Measurements from ENCODE around the gene MAPKAP1.

Gene MAPKAP1

GRCh38 chr9:125525921-125526631 lies 180.9 kb downstream of the MAPKAP1 start:
- Histone ChIP-seq H3K27me3 (ENCODE audit: control insufficient read depth, low read length) (no peaks in the 10 kb centered on the region), H3F3A (ENCODE audit: control insufficient read depth, insufficient read depth) (peaks cover 8% of the 10 kb centered on the region), H3K79me2 (ENCODE audit: control insufficient read depth, low read length) (no peaks in the 10 kb centered on the region), H3K36me3 (ENCODE audit: control insufficient read depth, low read length) (no peaks in the 10 kb centered on the region), H4K20me1 (ENCODE audit: control insufficient read depth, insufficient read depth, low read depth, low read length) (no peaks in the 10 kb centered on the region), H3K9me2 (replicated peaks; ENCODE audit: control insufficient read depth, low read length) (no peaks in the 10 kb centered on the region), H3K27ac (ENCODE audit: low read depth, low read length) (no peak overlapping the region), H3K4me2 (ENCODE audit: low read length) (no peak overlapping the region), H3K9me3 (ENCODE audit: control insufficient read depth, insufficient read depth, low read length) (no peaks in the 10 kb centered on the region), H3K4me3 (ENCODE audit: low read length) (no peak overlapping the region), H3K4me1 (ENCODE audit: control insufficient read depth, low read length) (peaks cover 51% of the 10 kb centered on the region)
- no peak for TF ChIP-seq CTCF (IDR thresholded peaks at IDR 0.05; ENCODE audit: low read depth, low read length, poor library complexity, severe bottlenecking)
- no peak for TF ChIP-seq EZH2phosphoT487 (IDR thresholded peaks at IDR 0.05; ENCODE audit: borderline replicate concordance, low read length)

- Histone ChIP-seq H3F3A (ENCODE audit: control insufficient read depth, insufficient read depth) (peaks cover under 1% of the 10 kb centered on the region; the same call in 1 of the 2 replicates), H3K36me3 (ENCODE audit: control insufficient read depth, low read length) (no peaks in the 10 kb centered on the region), H3K4me2 (ENCODE audit: low read length) (no peak overlapping the region), H3K27ac (ENCODE audit: low read depth, low read length) (no peak overlapping the region), H3K27me3 (ENCODE audit: control insufficient read depth, low read length) (no peaks in the 10 kb centered on the region), H3K4me1 (ENCODE audit: control insufficient read depth, low read length) (peaks cover 38% of the 10 kb centered on the region), H3K4me3 (ENCODE audit: low read length) (no peak overlapping the region), H3K79me2 (ENCODE audit: control insufficient read depth, low read length) (no peaks in the 10 kb centered on the region), H3K9me2 (replicated peaks; ENCODE audit: control insufficient read depth, low read length) (no peaks in the 10 kb centered on the region), H4K20me1 (ENCODE audit: control insufficient read depth, insufficient read depth, low read depth, low read length) (no peaks in the 10 kb centered on the region), H3K9me3 (ENCODE audit: control insufficient read depth, insufficient read depth, low read length) (no peaks in the 10 kb centered on the region)
- TF ChIP-seq EZH2phosphoT487 (IDR thresholded peaks at IDR 0.05; ENCODE audit: borderline replicate concordance, low read length) (no peak), CTCF (IDR thresholded peaks at IDR 0.05; ENCODE audit: low read depth, low read length, poor library complexity, severe bottlenecking) (no peak)
These were observed 182.2 kb downstream of the MAPKAP1 start for GRCh38 chr9:125524583-125525355.

- Histone ChIP-seq H3K27ac (ENCODE audit: low read depth, low read length) (no peak overlapping the region), H3K27me3 (ENCODE audit: control insufficient read depth, low read length) (no peaks in the 10 kb centered on the region), H3K9me3 (ENCODE audit: control insufficient read depth, insufficient read depth, low read length) (no peaks in the 10 kb centered on the region), H3F3A (ENCODE audit: control insufficient read depth, insufficient read depth) (no peaks in the 10 kb centered on the region), H3K4me2 (ENCODE audit: low read length) (no peak overlapping the region), H3K79me2 (ENCODE audit: control insufficient read depth, low read length) (no peaks in the 10 kb centered on the region), H3K4me1 (ENCODE audit: control insufficient read depth, low read length) (peaks cover 27% of the 10 kb centered on the region), H3K36me3 (ENCODE audit: control insufficient read depth, low read length) (no peaks in the 10 kb centered on the region), H4K20me1 (ENCODE audit: control insufficient read depth, insufficient read depth, low read depth, low read length) (no peaks in the 10 kb centered on the region), H3K4me3 (ENCODE audit: low read length) (no peak overlapping the region), H3K9me2 (replicated peaks; ENCODE audit: control insufficient read depth, low read length) (no peaks in the 10 kb centered on the region)
- no peak for TF ChIP-seq CTCF (IDR thresholded peaks at IDR 0.05; ENCODE audit: low read depth, low read length, poor library complexity, severe bottlenecking)
- no peak for TF ChIP-seq EZH2phosphoT487 (IDR thresholded peaks at IDR 0.05; ENCODE audit: borderline replicate concordance, low read length)
These were observed 183.3 kb downstream of the MAPKAP1 start for GRCh38 chr9:125523681-125524080.
